OCI-LY3 (cell line): Measurements from ENCODE around the gene CACNB1.

Experiments
- H2AFZ ChIP-seq: fragments of 200-600, 300-600 bp; shearing (Covaris generic); 2 replicates; pipeline ENCODE4 v1.6.0; 2014; ENCODE audit warnings: antibody characterized with exemption, low read depth, low read length
- H3K27ac ChIP-seq: fragments of 200-600, 300-600 bp; sonication (generic); 2 replicates; pipeline ENCODE4 v1.5.1; 2014; ENCODE audit warnings: mild to moderate bottlenecking, low read length, moderate library complexity, mixed read lengths
- H3K27me3 ChIP-seq: fragments of 200-600, 300-600 bp; sonication (generic); 2 replicates; pipeline ENCODE4 v1.6.1; 2014; ENCODE audit warnings: low read depth, low read length, mixed read lengths
- H3K36me3 ChIP-seq: fragments of 200-600, 300-600 bp; sonication (generic); replicated peaks from 2 replicates; pipeline ENCODE3; 2014; ENCODE audit warnings: low read depth, low read length, mixed read lengths
- H3K4me1 ChIP-seq: fragments of 300-600, 200-600 bp; sonication (generic); 2 replicates; pipeline ENCODE4 v1.6.1; 2014; ENCODE audit warnings: low read length, mixed read lengths
- H3K4me2 ChIP-seq: fragments of 200-600, 300-600 bp; sonication (generic); 2 replicates; pipeline ENCODE4 v1.6.1; 2014; ENCODE audit warnings: low read length, mixed read lengths
- H3K4me3 ChIP-seq: fragments of 300-600, 200-600 bp; sonication (generic); 2 replicates; pipeline ENCODE4 v1.5.1; 2014; ENCODE audit warnings: antibody characterized with exemption, mild to moderate bottlenecking, low read length, moderate library complexity
- H3K79me2 ChIP-seq: fragments of 300-600, 200-600 bp; shearing (Covaris generic); 2 replicates; pipeline ENCODE4 v1.6.1; 2014; ENCODE audit warnings: mild to moderate bottlenecking, low read length, mixed read lengths
- H3K9ac ChIP-seq: fragments of 300-600, 200-600 bp; shearing (Covaris generic); 2 replicates; pipeline ENCODE4 v1.6.0; 2014; ENCODE audit warnings: mild to moderate bottlenecking, low read length, moderate library complexity
- H3K9me3 ChIP-seq: fragments of 200-600, 300-600 bp; shearing (Covaris generic); 2 replicates; pipeline ENCODE4 v1.6.1; 2014; ENCODE audit warnings: low read length, mixed read lengths; ENCODE audit not compliant: insufficient read depth
- H4K20me1 ChIP-seq: fragments of 200-600, 300-600 bp; sonication (generic); 2 replicates; pipeline ENCODE4 v1.6.1; 2016; ENCODE audit warnings: low read length, mixed read lengths; ENCODE audit not compliant: insufficient read depth
- CTCF ChIP-seq: fragments of 200-600, 300-600 bp; sonication (generic); IDR thresholded peaks from 2 replicates; pipeline ENCODE4 v1.5.1; 2014; ENCODE audit warnings: antibody characterized with exemption, low read length, low read depth
- EZH2phosphoT487 ChIP-seq: fragments of 200-600 bp; shearing (Covaris generic); IDR thresholded peaks from 2 replicates; pipeline ENCODE4 v1.6.1; 2018; ENCODE audit warnings: antibody characterized with exemption, mixed run types, low read depth

Gene CACNB1

DNA sequence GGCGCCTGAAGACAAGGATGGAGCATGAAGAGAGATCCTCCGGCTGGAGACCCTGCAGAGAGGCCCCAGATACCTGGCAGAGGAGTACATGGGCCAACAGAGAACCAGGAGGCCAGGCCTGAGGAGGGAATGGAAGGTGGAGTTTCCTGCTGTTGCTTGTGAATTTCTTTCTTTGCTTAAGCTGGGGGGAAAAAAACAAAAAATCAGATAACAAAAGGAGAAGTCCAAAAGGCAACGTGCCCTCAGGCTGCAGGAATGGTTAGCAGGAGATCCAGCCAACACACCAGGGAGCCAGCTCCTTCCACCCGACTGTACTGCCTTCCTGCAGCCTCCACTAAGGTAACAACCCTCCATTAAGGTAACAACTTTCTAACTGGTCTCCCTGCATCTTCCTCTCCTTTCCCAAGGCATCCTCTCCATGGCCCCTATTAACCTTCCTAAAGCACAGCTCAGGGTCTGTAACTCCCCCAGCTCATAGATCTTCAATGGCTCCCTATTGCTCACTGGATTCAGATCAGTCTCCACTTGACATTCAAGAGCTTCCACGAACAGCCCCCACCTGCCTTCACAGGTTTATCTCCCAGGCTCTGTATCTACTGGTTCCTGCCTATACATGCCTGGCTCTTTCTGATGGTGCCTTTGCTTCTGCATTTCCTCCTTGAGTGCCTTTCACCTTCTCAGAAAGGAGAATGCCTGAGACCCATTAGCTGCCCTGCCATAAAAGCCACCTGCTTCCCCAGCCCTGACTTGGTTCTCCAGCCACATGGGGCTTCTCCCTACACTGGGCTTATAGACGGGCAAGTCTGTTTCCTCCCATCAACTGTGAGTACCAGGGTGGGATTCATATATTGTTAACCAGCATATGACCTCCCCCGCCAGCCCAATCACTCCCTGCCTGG, 30.8 kb downstream of the CACNB1 start:
- no peaks in the 10 kb centered on the region for H3K4me1 ChIP-seq
- TF ChIP-seq EZH2phosphoT487, result no peak
- no peak for TF ChIP-seq CTCF
- no peaks in the 10 kb centered on the region for H4K20me1 ChIP-seq
- H3K4me3 ChIP-seq, result no peak overlapping the region
- no peak overlapping the region for H3K4me2 ChIP-seq
- no peaks in the 10 kb centered on the region for H3K79me2 ChIP-seq
- no peak overlapping the region for H3K27ac ChIP-seq
- H3K27me3 ChIP-seq, result peaks cover 4% of the 10 kb centered on the region
- H3K9ac ChIP-seq, result no peak overlapping the region
- no peaks in the 10 kb centered on the region for H3K36me3 ChIP-seq
- no peak overlapping the region for H2AFZ ChIP-seq
- H3K9me3 ChIP-seq, result no peaks in the 10 kb centered on the region

GRCh38 chr17:39165841-39166349, 31.6 kb downstream of the CACNB1 start, which contains the start of gene ARL5C:
ARL5C (minus strand) TSS chr17:39166161; CDS start chr17:39165760, 401 bp downstream.
- H3K4me2 ChIP-seq, result no peak within 1 kb of the TSS
- no peak within 1 kb of the TSS for H3K4me3 ChIP-seq
- no peak within 1 kb of the TSS for H3K27ac ChIP-seq
- H3K79me2 ChIP-seq, result no peaks in the 10 kb centered on the region
- H4K20me1 ChIP-seq, result no peaks in the 10 kb centered on the region
- H3K4me1 ChIP-seq, result no peaks in the 10 kb centered on the region
- H3K9me3 ChIP-seq, result no peaks in the 10 kb centered on the region
- TF ChIP-seq CTCF (no peak), EZH2phosphoT487 (no peak)
- no peak within 1 kb of the TSS for H3K9ac ChIP-seq
- H2AFZ ChIP-seq, result no peak within 1 kb of the TSS
- H3K36me3 ChIP-seq, result no peaks in the 10 kb centered on the region
- H3K27me3 ChIP-seq, result peaks cover 4% of the 10 kb centered on the region

GRCh38 chr17:39165178-39165840, 32.2 kb downstream of the CACNB1 start:
- H3K36me3 ChIP-seq, result no peaks in the 10 kb centered on the region
- no peak overlapping the region for H2AFZ ChIP-seq
- H3K9ac ChIP-seq, result no peak overlapping the region
- no peak overlapping the region for H3K4me3 ChIP-seq
- peaks cover 4% of the 10 kb centered on the region for H3K27me3 ChIP-seq
- no peak overlapping the region for H3K4me2 ChIP-seq
- no peak overlapping the region for H3K27ac ChIP-seq
- no peaks in the 10 kb centered on the region for H3K79me2 ChIP-seq
- no peaks in the 10 kb centered on the region for H4K20me1 ChIP-seq
- no peaks in the 10 kb centered on the region for H3K4me1 ChIP-seq
- no peak for TF ChIP-seq CTCF
- no peak for TF ChIP-seq EZH2phosphoT487
- no peaks in the 10 kb centered on the region for H3K9me3 ChIP-seq

DNA sequence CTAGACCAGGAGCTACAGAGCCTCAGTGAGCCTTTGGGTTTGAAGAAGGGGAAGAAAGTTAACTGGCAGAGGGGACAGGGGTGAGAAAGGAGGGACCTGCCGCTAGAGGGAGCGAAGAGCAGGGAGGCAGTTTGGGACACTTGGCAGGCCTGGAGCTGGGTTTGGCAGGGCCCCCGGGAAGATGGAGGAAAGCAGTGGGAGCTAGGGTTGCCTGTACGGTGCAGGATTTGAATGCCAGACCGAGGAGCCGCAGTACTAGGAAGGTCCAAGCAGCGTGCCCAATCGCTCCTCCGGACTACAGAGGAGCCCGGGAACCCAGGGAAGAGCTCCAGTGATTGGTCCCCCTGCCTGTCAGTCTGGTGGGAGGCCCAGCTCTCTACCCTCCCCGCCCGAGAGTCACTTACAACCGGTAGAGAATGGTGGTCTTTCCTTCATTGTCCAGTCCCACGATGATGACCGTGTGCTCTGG, 32.8 kb downstream of the CACNB1 start:
- Histone ChIP-seq H3K79me2 (no peaks in the 10 kb centered on the region), H3K4me3 (no peak overlapping the region), H3K27ac (no peak overlapping the region), H3K36me3 (no peaks in the 10 kb centered on the region), H3K9ac (no peak overlapping the region), H3K9me3 (no peaks in the 10 kb centered on the region), H3K4me1 (no peaks in the 10 kb centered on the region), H2AFZ (no peak overlapping the region), H4K20me1 (no peaks in the 10 kb centered on the region), H3K27me3 (peaks cover 4% of the 10 kb centered on the region), H3K4me2 (no peak overlapping the region)
- TF ChIP-seq CTCF (peak; percentile 65), EZH2phosphoT487 (no peak)
